K562 (cell line): ENCODE results near the gene SLC2A14. TPM values are rescaled to one million over a fixed set of nuclear protein-coding genes. Genes with fewer than 3 reads are reported as not detected.
"Not testable (repeated sequence)": the region's sequence is repeated elsewhere in the genome, so short reads cannot be mapped to it uniquely, and the experiment has no call there.

Source experiments
- ATAC-seq: fragments of 200-7000 bp; cut with Tn5 transposase; 3 replicates; pipeline ENCODE4 v1.9.1; 2020; ENCODE audit warnings: moderate library complexity
- BruUV-seq: library from RNA; stranded (reverse); fragments of 400-500 nt; replicated peaks from 2 replicates; lab custom pipeline; 2021; lab: Mats Ljungman, UMichigan
- CTCF ChIA-PET: fragments of 300-600 bp; formaldehyde crosslinking; extraction: SDS; loops from one replicate; lab custom pipeline; 2021; ENCODE audit warnings: low intra/inter-chr PET ratio; lab: Yijun Ruan, JAX
- POLR2A ChIA-PET: fragments of 300-600, 350-650 bp; sonication (Branson Sonifier 250); formaldehyde crosslinking; extraction: SDS; loops from one replicate; lab custom pipeline; 2021; ENCODE audit warnings: antibody characterized with exemption, inconsistent platforms; lab: Yijun Ruan, JAX
- DNase-seq, 4 experiments: peaks; one replicate each; pipeline versions ENCODE4 v3.0.0 to v3.0.0-alpha.2; 2011 to 2018; ENCODE audit warnings: low spot score in 3 of 4, mixed read lengths in 3 of 4; ENCODE audit errors: extremely low read depth in 1 of 4
- FAIRE-seq: peaks from 2 replicates; lab custom pipeline; 2011; peaks lifted over from hg19 to GRCh38; lab: Jason Lieb, UNC
- H2AFZ ChIP-seq: 2 replicates; pipeline ENCODE4 v1.6.0; 2011; ENCODE audit warnings: low read depth, low read length, control low read depth, inconsistent platforms
- H3K27ac ChIP-seq: fragments of 200-600 bp; 3 replicates; pipeline ENCODE4 v1.8.0; 2011; ENCODE audit warnings: low read depth, mild to moderate bottlenecking, control low read depth, inconsistent platforms, low read length, moderate library complexity, mixed read lengths; ENCODE audit errors: extremely low read depth
- H3K27me3 ChIP-seq, 2 experiments: fragments of 300-600 bp in 1 of 2; 2 replicates in 1 of 2; 3 replicates in 1 of 2; pipeline versions ENCODE4 v1.6.0 to v1.8.0; 2011; ENCODE audit warnings: inconsistent platforms in 2 of 2, low read length in 2 of 2, mild to moderate bottlenecking in 1 of 2, mixed read lengths in 1 of 2, moderate library complexity in 1 of 2; ENCODE audit not compliant: control insufficient read depth in 2 of 2, insufficient read depth in 2 of 2
- H3K36me3 ChIP-seq: fragments of 300-600 bp; 3 replicates; pipeline ENCODE4 v1.8.0; 2011; ENCODE audit warnings: mild to moderate bottlenecking, low read length, inconsistent platforms; ENCODE audit not compliant: control insufficient read depth, insufficient read depth
- H3K4me1 ChIP-seq, 2 experiments: fragments of 200-600 bp in 1 of 2; replicated peaks in 1 of 2; 2 replicates in 1 of 2; 3 replicates in 1 of 2; pipeline versions ENCODE4 v1.5.1 to v1.8.0; 2011; ENCODE audit warnings: inconsistent platforms in 2 of 2, low read length in 2 of 2, mild to moderate bottlenecking in 1 of 2, mixed read lengths in 1 of 2, moderate library complexity in 1 of 2; ENCODE audit not compliant: control insufficient read depth in 2 of 2, insufficient read depth in 2 of 2
- H3K4me2 ChIP-seq: 2 replicates; pipeline ENCODE4 v1.6.1; 2011; ENCODE audit warnings: low read length, control low read depth, inconsistent platforms, mixed read lengths; ENCODE audit not compliant: insufficient read depth
- H3K4me3 ChIP-seq: fragments of 200-600 bp; sonication (generic), shearing (Covaris generic); 2 replicates; pipeline ENCODE4 v1.5.1; 2016; ENCODE audit warnings: control low read depth, inconsistent platforms
- H3K79me2 ChIP-seq: fragments of 200-600 bp; 3 replicates; pipeline ENCODE4 v1.8.0; 2011; ENCODE audit warnings: low read length, inconsistent platforms; ENCODE audit not compliant: control insufficient read depth, insufficient read depth
- H3K9ac ChIP-seq, 2 experiments: 2 replicates each; pipeline versions ENCODE4 v1.6.0 to v1.6.1; 2011; ENCODE audit warnings: low read depth in 2 of 2, low read length in 2 of 2, control low read depth in 1 of 2, inconsistent platforms in 1 of 2, mild to moderate bottlenecking in 1 of 2, mixed read lengths in 1 of 2; ENCODE audit not compliant: insufficient read depth in 1 of 2
- H3K9me1 ChIP-seq: one replicate; pipeline ENCODE4 v1.6.0; 2011; ENCODE audit warnings: inconsistent platforms, mild to moderate bottlenecking, low read length, moderate library complexity; ENCODE audit not compliant: control insufficient read depth, insufficient read depth
- H3K9me3 ChIP-seq: replicated peaks from 2 replicates; pipeline ENCODE4 v1.5.1; 2011; ENCODE audit warnings: low read depth, low read length, inconsistent platforms; ENCODE audit not compliant: control insufficient read depth, insufficient read depth
- H4K20me1 ChIP-seq: replicated peaks from 2 replicates; pipeline ENCODE4 v1.6.1; 2011; ENCODE audit warnings: low read length, inconsistent platforms, mixed read lengths; ENCODE audit not compliant: control insufficient read depth, insufficient read depth
- WGBS: fragments of 100-300 bp; shearing (Covaris generic); methylation state at CpG from one replicate; pipeline ENCODE4 v1.1.6; 2016; ENCODE audit warnings: low coverage, mixed read lengths; ENCODE audit not compliant: insufficient coverage; ENCODE audit errors: missing lambda C conversion rate; 5-methylcytosine and 5-hydroxymethylcytosine counted together
- in situ Hi-C: fragments of 300-500 bp; cut with MboI; formaldehyde crosslinking; loops from 4 replicates; pipeline ENCODE4 v1.15.0; 2018; ENCODE audit warnings: inconsistent platforms, mixed read lengths
- intact Hi-C: fragments of 100-400 bp; cut with micrococcal nuclease; formaldehyde crosslinking; loops from 2 replicates; pipeline ENCODE4 v1.14.2; 2022
- polyA plus RNA-seq, 8 experiments: library from polyadenylated mRNA; depleted of rRNA in 4 of 8; stranded (reverse) in 5 of 8; unstranded in 3 of 8; fragments of >200 nt; fragmentation: Nextera tagmentation in 2 of 8; fragmentation: Illumina TruSeq in 1 of 8; extraction: Ambion mirVana in 2 of 8; extraction: Trizol in 1 of 8; gene quantifications; 2 replicates each; pipeline versions ENCODE4 v1.2.1 to v1.2.3, GENCODE V29; 2011 to 2014; ENCODE audit warnings: inconsistent platforms in 1 of 8, missing spikeins in 1 of 8
- total RNA-seq, 7 experiments: library from RNA; depleted of rRNA in 6 of 7; stranded (reverse); fragments of >200 nt in 6 of 7; fragmentation: Illumina TruSeq in 2 of 7; extraction: Trizol in 2 of 7; gene quantifications; 2 replicates each; pipeline versions ENCODE4 v1.2.1 to v1.2.3, GENCODE V29; 2011 to 2021; ENCODE audit warnings: low replicate concordance in 1 of 7

Gene SLC2A14
- total and polyA plus RNA-seq, 9 of the 15 experiments (the other 6 are each of a cell fraction or from before 2014, with no cell fraction given), result 0.13 to 8.9 (median 4.8) TPM; not detected in 1

- intact Hi-C loops, H3K4me1 ChIP-seq, H4K20me1 ChIP-seq, H3K27me3 ChIP-seq, CTCF ChIA-PET, H3K9ac ChIP-seq, DNase-seq, POLR2A ChIA-PET, H3K9me1 ChIP-seq, H3K9me3 ChIP-seq, H3K4me3 ChIP-seq, H3K36me3 ChIP-seq, ATAC-seq, H2AFZ ChIP-seq, H3K79me2 ChIP-seq, H3K27ac ChIP-seq, H3K4me2 ChIP-seq, FAIRE-seq, BruUV-seq: not testable (repeated sequence)
- 0% methylated on average over 2 of the region's 3 CpGs for WGBS
- in situ Hi-C loops, result loop anchor here (5.0 kb wide), 1 partner anchor 56 kb away; no protein-coding TSS in a partner anchor
Observed at GRCh38 chr12:7851622-7852081, 21.1 kb downstream of the SLC2A14 start.

GRCh38 chr12:7850099-7850498 lies 22.6 kb downstream of the SLC2A14 start:
- CTCF ChIA-PET, result not testable (repeated sequence)

GRCh38 chr12:7848098-7848422 lies 24.7 kb downstream of the SLC2A14 start:
- CTCF ChIA-PET, H4K20me1 ChIP-seq, H3K27ac ChIP-seq, DNase-seq, H3K4me2 ChIP-seq, intact Hi-C loops, H3K36me3 ChIP-seq, H2AFZ ChIP-seq, H3K9ac ChIP-seq, BruUV-seq, H3K27me3 ChIP-seq, H3K4me3 ChIP-seq, H3K79me2 ChIP-seq, in situ Hi-C loops, H3K9me3 ChIP-seq, ATAC-seq, POLR2A ChIA-PET, H3K9me1 ChIP-seq, FAIRE-seq, H3K4me1 ChIP-seq: not testable (repeated sequence)
- WGBS, result 0% methylated on average over 1 of the region's 2 CpGs

More at GRCh38 chr12:7850099-7850498, 22.6 kb downstream of the SLC2A14 start:
- 10% methylated on average over 5 of the region's 5 CpGs for WGBS
- H3K9me3 ChIP-seq, H3K9me1 ChIP-seq, ATAC-seq, H3K4me3 ChIP-seq, POLR2A ChIA-PET, H3K27me3 ChIP-seq, BruUV-seq, H4K20me1 ChIP-seq, H3K9ac ChIP-seq, H3K4me2 ChIP-seq, DNase-seq, H3K4me1 ChIP-seq, FAIRE-seq, intact Hi-C loops, H3K36me3 ChIP-seq, H3K27ac ChIP-seq, H2AFZ ChIP-seq, H3K79me2 ChIP-seq: not testable (repeated sequence)
- in situ Hi-C loops, result loop anchor here (5.0 kb wide), 1 partner anchor 57 kb away; no protein-coding TSS in a partner anchor
